ENCODE results near the gene TRIM67.

- TF ChIP-seq CTCF (IDR thresholded peaks at IDR 0.05) (no peak), POLR2A (IDR thresholded peaks at IDR 0.05) (no peak)
Measured at GRCh38 chr1:231240531-231240882, 78.6 kb downstream of the TRIM67 start.

Data from uterus (tissue), 2 donors.